ENCODE measurements around the gene ARMS2. TPM values are rescaled to one million over a fixed set of nuclear protein-coding genes. Genes with fewer than 3 reads are reported as not detected.

ARMS2 gene, protein sequence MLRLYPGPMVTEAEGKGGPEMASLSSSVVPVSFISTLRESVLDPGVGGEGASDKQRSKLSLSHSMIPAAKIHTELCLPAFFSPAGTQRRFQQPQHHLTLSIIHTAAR
- not detected in 2 replicates for total RNA-seq

- FAIRE-seq, result no peak
- Histone ChIP-seq H3K4me3 (ENCODE audit: low read depth, low read length) (no peak within 1 kb of the TSS), H3K27me3 (ENCODE audit: control insufficient read depth, insufficient read depth, low read length) (peaks cover 2% of the 10 kb centered on the region), H3K36me3 (ENCODE audit: control insufficient read depth, insufficient read depth, low read length) (no peaks in the 10 kb centered on the region)
- DNase-seq (ENCODE audit: low read depth), result no peak
- TF ChIP-seq, protein P1, sequence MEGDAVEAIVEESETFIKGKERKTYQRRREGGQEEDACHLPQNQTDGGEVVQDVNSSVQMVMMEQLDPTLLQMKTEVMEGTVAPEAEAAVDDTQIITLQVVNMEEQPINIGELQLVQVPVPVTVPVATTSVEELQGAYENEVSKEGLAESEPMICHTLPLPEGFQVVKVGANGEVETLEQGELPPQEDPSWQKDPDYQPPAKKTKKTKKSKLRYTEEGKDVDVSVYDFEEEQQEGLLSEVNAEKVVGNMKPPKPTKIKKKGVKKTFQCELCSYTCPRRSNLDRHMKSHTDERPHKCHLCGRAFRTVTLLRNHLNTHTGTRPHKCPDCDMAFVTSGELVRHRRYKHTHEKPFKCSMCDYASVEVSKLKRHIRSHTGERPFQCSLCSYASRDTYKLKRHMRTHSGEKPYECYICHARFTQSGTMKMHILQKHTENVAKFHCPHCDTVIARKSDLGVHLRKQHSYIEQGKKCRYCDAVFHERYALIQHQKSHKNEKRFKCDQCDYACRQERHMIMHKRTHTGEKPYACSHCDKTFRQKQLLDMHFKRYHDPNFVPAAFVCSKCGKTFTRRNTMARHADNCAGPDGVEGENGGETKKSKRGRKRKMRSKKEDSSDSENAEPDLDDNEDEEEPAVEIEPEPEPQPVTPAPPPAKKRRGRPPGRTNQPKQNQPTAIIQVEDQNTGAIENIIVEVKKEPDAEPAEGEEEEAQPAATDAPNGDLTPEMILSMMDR (IDR thresholded peaks at IDR 0.05; ENCODE audit: insufficient read depth, low read length, severe bottlenecking), result no peak
These were observed at the start of gene ARMS2 for GRCh38 chr10:122454603-122455080. TSS of gene ARMS2 (plus strand) at chr10:122454653. CDS start at chr10:122454728, 75 bp downstream.

- H3K27me3 ChIP-seq (ENCODE audit: control insufficient read depth, insufficient read depth, low read length), result no peaks in the 10 kb centered on the region
- no peak for FAIRE-seq
- TF ChIP-seq, protein P1 (IDR thresholded peaks at IDR 0.05; ENCODE audit: insufficient read depth, low read length, severe bottlenecking), result no peak
- no peak overlapping the region for H3K4me3 ChIP-seq (ENCODE audit: low read depth, low read length)
- H3K36me3 ChIP-seq (ENCODE audit: control insufficient read depth, insufficient read depth, low read length), result peaks cover 8% of the 10 kb centered on the region
- DNase-seq (ENCODE audit: low read depth), result no peak
These were observed 46.9 kb upstream of the ARMS2 start for GRCh38 chr10:122407375-122408125.

GRCh38 chr10:122413327-122413726 is 41.1 kb upstream of the ARMS2 start:
- FAIRE-seq (no peak), DNase-seq (ENCODE audit: low read depth) (no peak)
- H3K27me3 ChIP-seq (ENCODE audit: control insufficient read depth, insufficient read depth, low read length), result no peaks in the 10 kb centered on the region
- TF ChIP-seq, protein P1 (IDR thresholded peaks at IDR 0.05; ENCODE audit: insufficient read depth, low read length, severe bottlenecking), result no peak
- no peak overlapping the region for H3K4me3 ChIP-seq (ENCODE audit: low read depth, low read length)
- peaks cover 7% of the 10 kb centered on the region for H3K36me3 ChIP-seq (ENCODE audit: control insufficient read depth, insufficient read depth, low read length)

- no peak overlapping the region for H3K4me3 ChIP-seq (ENCODE audit: low read depth, low read length)
- FAIRE-seq, result no peak
- H3K36me3 ChIP-seq (ENCODE audit: control insufficient read depth, insufficient read depth, low read length), result peaks cover 6% of the 10 kb centered on the region
- H3K27me3 ChIP-seq (ENCODE audit: control insufficient read depth, insufficient read depth, low read length), result no peaks in the 10 kb centered on the region
- TF ChIP-seq, protein P1 (IDR thresholded peaks at IDR 0.05; ENCODE audit: insufficient read depth, low read length, severe bottlenecking), result no peak
- DNase-seq (ENCODE audit: low read depth), result peak; percentile 17
These were observed 36.8 kb upstream of the ARMS2 start for GRCh38 chr10:122417667-122418066.

- TF ChIP-seq, protein P1 (IDR thresholded peaks at IDR 0.05; ENCODE audit: insufficient read depth, low read length, severe bottlenecking), result no peak
- Histone ChIP-seq H3K27me3 (ENCODE audit: control insufficient read depth, insufficient read depth, low read length) (no peaks in the 10 kb centered on the region), H3K4me3 (ENCODE audit: low read depth, low read length) (no peak overlapping the region), H3K36me3 (ENCODE audit: control insufficient read depth, insufficient read depth, low read length) (peaks cover 6% of the 10 kb centered on the region)
- DNase-seq (ENCODE audit: low read depth) (no peak), FAIRE-seq (no peak)
These were observed 35.4 kb upstream of the ARMS2 start for GRCh38 chr10:122419016-122419415.
